Prostate gland (tissue), 2 donors: ENCODE results near the gene PCSK6.

ENCODE experiments used
- POLR2A ChIP-seq: fragments of 450-650 bp; IDR thresholded peaks from one replicate; pipeline ENCODE4 v1.6.1; 2016; ENCODE audit warnings: antibody characterized with exemption, mild to moderate bottlenecking
- TF ChIP-seq, protein P1 (sequence below), 4 experiments: fragments of 200-600 bp in 2 of 4; fragments of 450-650 bp in 2 of 4; sonication (generic) in 2 of 4; IDR thresholded peaks; 1 replicate in 3 of 4; 2 replicates in 1 of 4; pipeline ENCODE4 v1.5.1; 2016 to 2019; ENCODE audit warnings: antibody characterized with exemption in 4 of 4, mild to moderate bottlenecking in 2 of 4, moderate library complexity in 2 of 4

DNA sequence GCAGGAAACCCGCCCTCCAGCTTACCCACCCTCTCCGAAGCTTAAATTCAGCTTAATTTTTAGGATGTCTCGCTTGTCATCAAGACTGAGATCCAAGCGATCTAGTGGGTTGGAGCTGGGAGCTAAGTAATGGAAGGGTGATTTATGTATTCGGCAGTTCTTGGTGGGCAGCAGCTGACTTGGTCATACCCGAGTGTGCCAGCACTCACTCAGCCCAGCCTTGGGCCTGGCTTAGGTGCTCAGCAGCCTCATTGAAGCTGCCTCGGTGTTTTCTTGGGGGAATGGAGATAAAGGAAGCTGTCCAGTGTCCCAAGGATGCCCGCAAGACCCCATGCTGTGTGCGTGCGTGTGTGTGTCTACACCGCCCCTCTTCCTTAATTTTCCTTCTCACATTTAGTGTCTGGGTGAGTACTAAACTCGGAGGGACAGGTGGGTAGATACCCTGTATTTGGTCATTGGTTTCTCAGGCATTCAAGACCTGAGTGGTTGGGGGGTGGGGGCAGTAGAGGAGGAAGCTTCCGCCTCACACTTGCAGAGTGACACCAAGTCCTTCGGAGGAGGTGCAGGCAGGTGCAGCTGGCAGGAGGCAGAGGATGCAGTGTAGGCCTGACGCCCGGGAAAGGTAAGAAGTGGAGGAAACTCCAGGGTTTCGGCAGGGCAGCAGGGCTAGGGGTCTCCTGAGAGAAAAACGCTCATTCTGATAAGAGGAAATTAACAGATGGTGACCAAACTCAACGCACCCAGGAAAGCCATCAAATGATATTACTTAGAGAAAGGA is 92.8 kb downstream of the PCSK6 start:
- TF ChIP-seq, protein P1, sequence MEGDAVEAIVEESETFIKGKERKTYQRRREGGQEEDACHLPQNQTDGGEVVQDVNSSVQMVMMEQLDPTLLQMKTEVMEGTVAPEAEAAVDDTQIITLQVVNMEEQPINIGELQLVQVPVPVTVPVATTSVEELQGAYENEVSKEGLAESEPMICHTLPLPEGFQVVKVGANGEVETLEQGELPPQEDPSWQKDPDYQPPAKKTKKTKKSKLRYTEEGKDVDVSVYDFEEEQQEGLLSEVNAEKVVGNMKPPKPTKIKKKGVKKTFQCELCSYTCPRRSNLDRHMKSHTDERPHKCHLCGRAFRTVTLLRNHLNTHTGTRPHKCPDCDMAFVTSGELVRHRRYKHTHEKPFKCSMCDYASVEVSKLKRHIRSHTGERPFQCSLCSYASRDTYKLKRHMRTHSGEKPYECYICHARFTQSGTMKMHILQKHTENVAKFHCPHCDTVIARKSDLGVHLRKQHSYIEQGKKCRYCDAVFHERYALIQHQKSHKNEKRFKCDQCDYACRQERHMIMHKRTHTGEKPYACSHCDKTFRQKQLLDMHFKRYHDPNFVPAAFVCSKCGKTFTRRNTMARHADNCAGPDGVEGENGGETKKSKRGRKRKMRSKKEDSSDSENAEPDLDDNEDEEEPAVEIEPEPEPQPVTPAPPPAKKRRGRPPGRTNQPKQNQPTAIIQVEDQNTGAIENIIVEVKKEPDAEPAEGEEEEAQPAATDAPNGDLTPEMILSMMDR (IDR thresholded peaks at IDR 0.05), result no peak
- no peak for TF ChIP-seq POLR2A
